Endothelial cell (in vitro differentiated cells): ENCODE data around the gene AKR1A1. TPM values are rescaled to one million over a fixed set of nuclear protein-coding genes. Genes with fewer than 3 reads are reported as not detected.
A peak's percentile ranks its signal among the peaks of the same experiment; 100 is the strongest.

Experiments used
- DNase-seq: peaks from one replicate; pipeline ENCODE4 v3.0.0; 2021; ENCODE audit warnings: low spot score
- H3K27ac Mint-ChIP-seq: one replicate; pipeline ENCODE4 v1.8.0; 2021; ENCODE audit warnings: mixed read lengths, inconsistent platforms; ENCODE audit not compliant: unreplicated experiment
- H3K27me3 Mint-ChIP-seq: one replicate; pipeline ENCODE4 v1.8.0; 2021; ENCODE audit warnings: mild to moderate bottlenecking, moderate library complexity, mixed read lengths, inconsistent platforms; ENCODE audit not compliant: unreplicated experiment
- H3K36me3 Mint-ChIP-seq: one replicate; pipeline ENCODE4 v1.8.0; 2021; ENCODE audit warnings: mild to moderate bottlenecking, low read depth, mixed read lengths, inconsistent platforms; ENCODE audit not compliant: unreplicated experiment
- H3K4me1 Mint-ChIP-seq: one replicate; pipeline ENCODE4 v1.8.0; 2021; ENCODE audit warnings: mild to moderate bottlenecking, mixed read lengths, inconsistent platforms; ENCODE audit not compliant: unreplicated experiment
- H3K4me3 Mint-ChIP-seq: one replicate; pipeline ENCODE4 v1.8.0; 2021; ENCODE audit warnings: mild to moderate bottlenecking, mixed read lengths, inconsistent platforms; ENCODE audit not compliant: unreplicated experiment
- H3K9me3 Mint-ChIP-seq: one replicate; pipeline ENCODE4 v1.8.0; 2021; ENCODE audit warnings: mixed read lengths, inconsistent platforms; ENCODE audit not compliant: unreplicated experiment
- CTCF ChIP-seq: fragments of 200-600 bp; sonication (generic); IDR thresholded peaks from one replicate; pipeline ENCODE4 v1.5.0; 2021; ENCODE audit warnings: antibody characterized with exemption; ENCODE audit not compliant: unreplicated experiment
- total RNA-seq: library from RNA; stranded (reverse); fragmentation: NEBNext Ultra II Directional; extraction: Animal tissue kit (Norgen Biotek cat#: 25700); gene quantifications from one replicate; pipeline ENCODE4 v1.2.1, GENCODE V29; 2021; ENCODE audit not compliant: unreplicated experiment

Gene AKR1A1
- total RNA-seq, 1 donor from 2014 or later: 125 TPM

GRCh38 chr1:45507893-45508292, 42.7 kb upstream of the AKR1A1 start:
- Mint-ChIP-seq H3K4me3 (no peak overlapping the region), H3K27ac (peak overlapping the region; percentile 16), H3K27me3 (peaks cover 4% of the 10 kb centered on the region), H3K9me3 (no peaks in the 10 kb centered on the region), H3K36me3 (peaks cover 19% of the 10 kb centered on the region), H3K4me1 (no peaks in the 10 kb centered on the region)
- DNase-seq: no peak
- no peak for TF ChIP-seq CTCF

GRCh38 chr1:45508295-45509151, 42.1 kb upstream of the AKR1A1 start:
- DNase-seq: no peak
- Mint-ChIP-seq H3K4me3 (peak overlapping the region; percentile 25), H3K9me3 (no peaks in the 10 kb centered on the region), H3K27me3 (peaks cover 4% of the 10 kb centered on the region), H3K27ac (no peak overlapping the region), H3K4me1 (no peaks in the 10 kb centered on the region), H3K36me3 (peaks cover 22% of the 10 kb centered on the region)
- no peak for TF ChIP-seq CTCF

GRCh38 chr1:45510036-45510971, 40.3 kb upstream of the AKR1A1 start:
- TF ChIP-seq CTCF: no peak
- H3K27ac Mint-ChIP-seq: no peak overlapping the region
- peaks cover 2% of the 10 kb centered on the region for H3K27me3 Mint-ChIP-seq

GRCh38 chr1:45510972-45511527, 39.6 kb upstream of the AKR1A1 start:
- Mint-ChIP-seq H3K4me1 (no peaks in the 10 kb centered on the region), H3K27ac (peak overlapping the region; percentile 67), H3K9me3 (no peaks in the 10 kb centered on the region), H3K27me3 (peaks cover 2% of the 10 kb centered on the region), H3K4me3 (peak overlapping the region; percentile 35), H3K36me3 (peaks cover 43% of the 10 kb centered on the region)
- TF ChIP-seq CTCF: no peak
- DNase-seq: no peak

More at GRCh38 chr1:45510036-45510971, 40.3 kb upstream of the AKR1A1 start:
- H3K4me3 Mint-ChIP-seq: peak overlapping the region; percentile 31
- peaks cover 36% of the 10 kb centered on the region for H3K36me3 Mint-ChIP-seq
- no peaks in the 10 kb centered on the region for H3K9me3 Mint-ChIP-seq
- no peak for DNase-seq
- H3K4me1 Mint-ChIP-seq: no peaks in the 10 kb centered on the region
